NCI-H345 treated with DMSO at 0.1 percent for 48 hours (cell line): ENCODE measurements around the gene EIF3D.

ENCODE experiments used
- DNase-seq: peaks from one replicate; lab custom pipeline; 2025; ENCODE audit not compliant: unreplicated experiment; lab: John Stamatoyannopoulos, UW

The EIF3D gene

DNA sequence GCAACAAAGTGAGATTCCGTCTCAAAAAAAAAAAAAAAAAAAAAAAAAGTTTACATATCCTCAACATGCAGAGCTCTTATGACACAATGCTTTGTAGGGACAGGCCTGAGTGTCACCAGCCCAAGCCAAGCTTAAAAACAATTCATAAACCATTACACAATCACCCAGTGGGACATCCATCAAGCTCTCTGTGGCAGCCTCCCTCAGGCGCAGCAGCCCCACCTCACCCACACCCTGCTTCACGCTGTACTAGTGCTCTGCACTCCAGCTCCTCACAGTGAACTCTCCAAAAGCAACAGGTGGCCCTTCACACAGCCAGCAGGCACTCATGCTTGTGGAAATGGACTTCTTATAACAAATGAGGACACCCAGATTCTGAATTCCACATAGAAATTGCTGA is 18.6 kb downstream of the EIF3D start:
- peak; percentile 51 for DNase-seq

- DNase-seq: no peak
Measured at GRCh38 chr22:36507518-36508010, 21.4 kb downstream of the EIF3D start.

DNA sequence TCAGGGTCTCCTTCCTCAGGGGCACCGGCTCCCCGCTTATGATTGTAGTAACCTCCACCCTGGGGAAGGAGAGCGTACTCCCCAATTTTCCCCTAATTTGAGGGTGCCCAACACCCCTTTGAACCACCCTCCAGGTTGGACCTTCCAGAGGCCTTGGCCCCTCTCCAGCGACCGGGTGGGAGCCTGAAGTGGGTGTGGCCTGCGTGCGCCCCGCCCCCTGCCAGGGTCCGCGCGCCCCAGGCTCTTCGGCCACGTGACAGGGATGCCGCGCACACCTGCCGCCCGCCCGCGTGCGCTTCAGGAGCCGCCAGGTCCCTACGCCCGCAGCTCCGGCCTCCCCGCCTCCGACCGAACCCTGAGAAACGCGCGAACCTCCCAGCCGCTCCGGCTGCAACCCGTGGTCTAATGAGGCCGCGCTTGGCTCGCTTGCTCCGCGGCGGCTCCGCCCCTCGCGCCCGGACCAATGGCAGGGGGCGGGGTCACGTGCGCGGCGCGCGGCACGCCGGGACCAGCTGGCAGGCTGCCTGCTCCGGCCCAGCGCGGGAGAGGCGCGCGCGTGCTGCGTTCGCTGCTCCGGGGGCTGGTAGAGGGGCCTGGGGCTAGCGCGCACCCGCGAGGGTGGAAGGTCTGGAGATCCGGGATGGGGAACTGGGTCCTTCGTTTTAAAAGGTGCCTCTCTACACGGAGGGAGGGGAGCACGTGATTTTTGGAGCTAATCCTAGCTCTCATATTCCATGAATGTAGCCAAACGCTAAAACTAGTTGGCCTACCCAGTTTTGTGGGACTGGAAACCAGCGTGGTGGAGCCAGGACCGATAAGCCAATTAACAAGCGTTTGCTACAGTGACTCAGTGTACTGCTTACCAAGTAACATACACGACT is 22.1 kb downstream of the EIF3D start, which contains the start of gene FOXRED2:
Gene FOXRED2 (minus strand): TSS at position 404 of the 881 bp plus-strand sequence. CDS start 618 bp downstream, outside the sequence.
- peak; percentile 36 for DNase-seq

DNA sequence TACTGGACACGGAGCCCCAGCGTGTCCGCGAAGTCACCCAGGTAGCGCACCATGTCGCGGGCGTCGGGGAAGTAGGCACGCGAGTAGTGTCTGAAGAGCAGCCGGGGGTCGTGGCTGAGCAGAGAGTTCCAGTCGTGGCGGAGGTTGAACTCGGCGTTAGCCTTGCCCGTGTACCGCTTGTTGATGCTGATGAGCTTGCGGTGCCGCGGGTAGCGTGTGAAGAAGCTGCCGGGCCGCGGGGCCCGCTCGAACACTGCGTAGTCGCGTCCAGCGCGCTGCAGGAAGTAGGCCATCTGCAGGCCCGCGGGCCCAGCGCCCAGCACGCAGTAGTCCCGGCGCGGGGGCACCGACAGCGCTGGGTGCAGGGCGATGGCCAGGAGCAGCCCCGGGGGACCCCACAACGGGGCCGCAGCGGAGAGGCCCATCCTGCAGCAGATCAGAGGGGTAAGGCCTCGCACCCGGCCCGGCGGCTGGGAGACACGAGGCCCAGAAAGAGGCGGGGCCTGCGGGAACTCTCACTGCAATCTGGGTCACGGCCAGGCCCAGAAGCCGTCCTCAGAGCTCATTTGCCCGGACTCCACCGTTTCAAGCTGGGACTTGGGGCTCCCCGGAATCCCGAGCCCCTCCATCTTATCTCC is 22.8 kb downstream of the EIF3D start:
- no peak for DNase-seq

DNA sequence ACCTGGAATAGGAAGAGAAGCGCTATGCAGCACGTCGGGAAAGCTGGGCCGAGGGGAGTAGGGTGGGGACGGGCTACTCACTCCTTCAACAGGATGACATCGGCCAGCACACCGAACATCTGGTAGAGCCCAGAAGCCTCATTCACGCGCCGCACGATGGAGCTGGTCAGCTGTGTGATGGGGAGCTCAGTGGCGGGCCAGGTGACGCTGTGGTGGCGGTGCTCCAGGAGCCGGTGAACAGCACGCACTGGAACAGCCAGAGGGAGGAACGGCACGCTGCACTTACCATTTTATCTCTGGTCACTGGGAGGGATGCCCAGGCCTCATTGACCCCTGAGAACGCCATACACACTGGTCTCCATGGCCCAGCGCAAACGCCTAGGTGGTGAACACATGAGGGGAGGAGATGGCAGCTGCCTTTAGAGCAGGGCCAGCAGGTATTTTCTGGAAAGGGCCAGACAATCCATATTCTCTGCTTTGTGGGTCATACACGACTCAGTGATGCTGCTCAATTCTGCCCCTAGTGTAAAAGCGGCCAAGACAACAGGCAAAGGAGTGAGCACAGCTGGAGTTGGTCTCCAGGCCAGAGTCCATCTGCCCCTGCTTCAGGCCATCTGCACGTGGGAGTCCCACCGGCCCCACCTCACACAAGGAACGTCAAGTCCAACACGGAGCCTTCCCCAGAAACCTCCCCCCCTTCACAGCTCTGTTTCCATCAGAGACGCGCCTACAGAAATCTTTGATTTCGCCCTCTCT is 30.9 kb downstream of the EIF3D start:
- no peak for DNase-seq

- no peak for DNase-seq
Measured at GRCh38 chr22:36493690-36494110, 35.3 kb downstream of the EIF3D start.

DNA sequence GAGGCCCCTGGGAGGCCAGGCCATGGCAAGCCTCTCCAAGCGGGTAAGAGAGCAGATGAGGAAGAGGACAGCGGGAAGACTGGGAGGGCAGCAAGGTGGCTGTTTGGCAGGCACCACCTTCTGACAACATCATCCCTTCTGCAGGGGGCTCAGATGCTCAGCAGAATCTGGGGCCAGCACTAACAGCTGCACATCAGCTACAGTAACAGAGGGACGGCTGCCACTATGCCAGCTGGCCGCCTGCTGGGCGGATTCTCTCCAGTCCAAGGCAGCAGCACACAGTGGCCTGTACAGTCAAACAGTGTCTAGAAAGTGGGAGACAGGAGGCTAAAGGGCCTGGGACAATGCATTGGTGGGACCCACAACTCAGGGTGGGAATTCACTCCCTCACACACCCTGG is 36.9 kb downstream of the EIF3D start:
- DNase-seq: no peak

- DNase-seq: no peak
Measured at GRCh38 chr22:36491155-36491554, 37.8 kb downstream of the EIF3D start.

- DNase-seq: no peak
Measured at GRCh38 chr22:36486619-36487384, 42.2 kb downstream of the EIF3D start.

GRCh38 chr22:36481393-36482168 is 47.4 kb downstream of the EIF3D start, which contains the start of gene TXN2:
Gene TXN2 (minus strand): TSS chr22:36481640. CDS start chr22:36480837, 803 bp downstream.
- DNase-seq: peak; percentile 85

GRCh38 chr22:36480941-36481392 is 48.0 kb downstream of the EIF3D start:
- no peak for DNase-seq

DNA sequence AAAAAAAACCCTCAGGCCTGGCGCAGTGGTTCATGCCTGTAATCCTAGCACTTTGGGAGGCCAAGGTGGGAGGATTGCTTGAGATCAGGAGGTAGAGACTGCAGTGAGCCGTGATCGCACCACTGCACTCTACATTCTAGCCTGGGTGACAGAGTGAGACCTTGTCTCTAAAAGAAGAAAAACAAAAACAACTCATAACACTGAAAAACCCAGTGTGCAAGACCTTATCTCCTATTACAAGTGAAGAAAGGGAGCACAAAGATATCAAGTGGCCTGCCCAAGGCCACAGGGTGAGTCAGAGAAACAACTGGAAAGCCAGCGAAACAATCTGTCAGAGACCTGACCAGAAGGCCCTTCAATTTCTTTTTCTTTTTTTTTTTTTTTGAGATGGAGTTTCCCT is 50.0 kb downstream of the EIF3D start:
- DNase-seq: no peak

GRCh38 chr22:36475341-36475740 is 53.6 kb downstream of the EIF3D start:
- no peak for DNase-seq

DNA sequence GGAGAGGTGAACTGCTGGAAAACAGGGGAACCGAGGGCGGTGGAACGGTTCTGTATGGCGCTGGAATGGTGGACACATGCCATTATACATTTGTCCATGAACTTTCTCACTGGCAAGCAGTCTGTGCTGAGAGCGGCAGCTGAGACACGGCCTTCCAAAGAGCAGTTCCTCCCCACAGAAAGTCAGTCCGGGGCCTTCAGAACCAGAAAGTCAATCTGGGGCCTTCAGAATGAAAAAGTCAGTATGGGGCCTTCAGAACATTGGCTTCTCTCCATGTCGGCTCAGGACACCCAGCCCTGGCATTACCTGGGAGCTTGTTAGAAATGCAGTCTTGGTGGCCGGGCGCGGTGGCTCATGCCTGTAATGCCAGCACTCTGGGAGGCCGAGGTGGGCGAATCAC is 56.3 kb downstream of the EIF3D start:
- DNase-seq: no peak

- DNase-seq: no peak
Measured at GRCh38 chr22:36471341-36471821, 57.6 kb downstream of the EIF3D start.

DNA sequence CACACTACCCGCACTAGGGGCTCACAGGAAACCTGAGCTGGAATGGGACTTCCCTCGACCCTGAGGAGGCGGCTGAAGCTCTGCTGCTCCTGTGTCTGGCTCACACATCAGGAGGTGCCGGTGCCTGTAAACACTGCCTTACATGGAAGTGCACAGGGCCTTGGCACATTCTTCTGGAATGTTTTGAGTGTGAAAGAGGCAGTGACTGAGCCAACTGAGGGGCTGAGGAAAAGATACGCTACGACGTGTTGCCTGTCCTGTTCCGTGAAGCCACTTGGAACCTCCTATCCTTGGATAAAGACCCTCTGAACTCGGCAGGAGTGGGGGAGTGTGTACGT is 58.0 kb downstream of the EIF3D start:
- DNase-seq: no peak

GRCh38 chr22:36470162-36470993 is 58.6 kb downstream of the EIF3D start:
- peak; percentile 22 for DNase-seq

DNA sequence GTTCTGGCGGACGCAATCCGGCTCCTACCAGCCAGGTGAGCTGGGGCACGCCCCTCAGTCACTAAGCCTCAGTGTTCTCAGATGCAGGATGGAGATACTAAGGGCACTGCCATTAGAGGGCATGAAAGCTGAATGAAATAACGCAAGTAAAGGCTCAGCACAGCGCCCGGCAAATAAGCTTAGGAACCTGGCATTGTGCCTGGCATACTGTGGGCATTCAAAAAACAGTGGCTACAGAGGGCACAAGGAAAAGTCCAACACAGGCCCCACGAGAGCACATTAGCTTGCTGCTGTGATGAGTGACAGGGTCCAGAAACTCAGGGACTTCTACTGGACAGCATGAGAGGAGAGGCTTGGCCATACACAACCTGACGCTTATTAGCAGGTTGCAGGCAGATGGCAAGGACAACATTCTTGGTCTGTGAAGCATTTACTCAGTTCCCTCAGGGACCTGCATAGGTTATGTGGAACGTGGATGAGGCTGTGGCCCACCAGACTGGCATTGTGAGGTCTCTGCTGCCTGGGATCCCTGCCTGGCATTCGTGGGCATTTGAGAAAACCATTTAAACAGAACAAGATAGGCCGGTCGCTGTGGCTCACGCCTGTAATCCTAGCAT is 59.8 kb downstream of the EIF3D start:
- DNase-seq: no peak
